Measurements from ENCODE around the gene NHP2. TPM values are rescaled to one million over a fixed set of nuclear protein-coding genes. Genes with fewer than 3 reads are reported as not detected.
"Not testable (repeated sequence)": the region's sequence is repeated elsewhere in the genome, so short reads cannot be mapped to it uniquely, and the experiment has no call there.

NHP2 gene
- total RNA-seq, 3 donors from 2014 or later (not counting 1 experiment from before 2014, with no cell fraction given), result 39.2 to 43.5 (median 40.2) TPM

DNA sequence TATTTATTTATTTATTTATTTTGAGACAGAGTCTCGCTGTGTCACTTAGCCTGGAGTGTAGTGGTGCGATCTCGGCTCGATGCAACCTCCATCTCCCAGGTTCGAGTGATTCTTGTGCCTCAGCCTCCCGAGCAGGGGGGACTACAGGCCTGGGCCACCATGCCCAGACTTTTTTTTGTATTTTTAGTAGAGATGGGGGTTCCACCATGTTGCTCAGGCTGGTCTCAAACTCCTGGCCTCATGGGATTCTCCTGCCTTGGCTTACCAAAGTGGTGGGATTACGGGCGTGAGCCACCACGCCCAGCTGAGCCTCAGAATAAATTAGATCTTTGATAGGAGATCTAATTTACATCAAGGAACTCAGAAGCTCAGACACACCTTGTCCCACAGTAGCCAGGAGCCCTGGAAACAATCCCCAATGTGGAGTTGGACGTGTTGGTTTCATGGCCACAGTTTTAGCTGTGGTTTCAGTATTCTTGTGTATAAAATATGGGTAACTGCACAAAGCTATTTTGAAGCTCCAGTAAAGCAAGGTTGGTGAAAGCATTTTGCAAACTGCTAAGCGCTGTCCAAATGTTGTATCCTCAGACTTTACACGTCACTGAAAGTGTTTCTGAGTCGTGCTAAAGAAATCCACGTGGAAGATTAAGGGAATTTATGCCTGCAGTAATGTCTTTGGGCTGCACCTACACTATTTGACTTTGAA, 47.7 kb upstream of the NHP2 start:
- peaks cover 2% of the 10 kb centered on the region for H3K36me3 ChIP-seq (ENCODE audit: control insufficient read depth, insufficient read depth, low read length)
- Mint-ChIP-seq H3K4me1 (peaks cover 18 to 22% of the 10 kb centered on the region in 2 donors), H3K4me3 (no peak overlapping the region), H3K36me3 (no peaks in the 10 kb centered on the region), H3K9me3 (no peaks in the 10 kb centered on the region), H3K27ac (no peak overlapping the region), H3K27me3 (ENCODE audit: low read depth in 2 of 2) (no peaks in the 10 kb centered on the region)
- DNase-seq, result no peak
- TF ChIP-seq, protein P1, sequence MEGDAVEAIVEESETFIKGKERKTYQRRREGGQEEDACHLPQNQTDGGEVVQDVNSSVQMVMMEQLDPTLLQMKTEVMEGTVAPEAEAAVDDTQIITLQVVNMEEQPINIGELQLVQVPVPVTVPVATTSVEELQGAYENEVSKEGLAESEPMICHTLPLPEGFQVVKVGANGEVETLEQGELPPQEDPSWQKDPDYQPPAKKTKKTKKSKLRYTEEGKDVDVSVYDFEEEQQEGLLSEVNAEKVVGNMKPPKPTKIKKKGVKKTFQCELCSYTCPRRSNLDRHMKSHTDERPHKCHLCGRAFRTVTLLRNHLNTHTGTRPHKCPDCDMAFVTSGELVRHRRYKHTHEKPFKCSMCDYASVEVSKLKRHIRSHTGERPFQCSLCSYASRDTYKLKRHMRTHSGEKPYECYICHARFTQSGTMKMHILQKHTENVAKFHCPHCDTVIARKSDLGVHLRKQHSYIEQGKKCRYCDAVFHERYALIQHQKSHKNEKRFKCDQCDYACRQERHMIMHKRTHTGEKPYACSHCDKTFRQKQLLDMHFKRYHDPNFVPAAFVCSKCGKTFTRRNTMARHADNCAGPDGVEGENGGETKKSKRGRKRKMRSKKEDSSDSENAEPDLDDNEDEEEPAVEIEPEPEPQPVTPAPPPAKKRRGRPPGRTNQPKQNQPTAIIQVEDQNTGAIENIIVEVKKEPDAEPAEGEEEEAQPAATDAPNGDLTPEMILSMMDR (IDR thresholded peaks at IDR 0.05), result no peak
- 87% methylated on average over 11 of the region's 14 CpGs for WGBS (ENCODE audit: insufficient coverage)
- no peaks in the 10 kb centered on the region for H3K27me3 ChIP-seq (ENCODE audit: control insufficient read depth, insufficient read depth, low read length)
- no peak overlapping the region for H3K4me3 ChIP-seq (ENCODE audit: low read length)
- H3K27ac ChIP-seq (ENCODE audit: low read length), result no peak overlapping the region
- peaks cover 16% of the 10 kb centered on the region for H3K4me1 ChIP-seq (ENCODE audit: control insufficient read depth, insufficient read depth, low read length)
- H3K9me3 ChIP-seq (ENCODE audit: control insufficient read depth, insufficient read depth, low read length), result no peaks in the 10 kb centered on the region
- no peak for ATAC-seq
- intact Hi-C loops (cut with micrococcal nuclease), result no loop called here

DNA sequence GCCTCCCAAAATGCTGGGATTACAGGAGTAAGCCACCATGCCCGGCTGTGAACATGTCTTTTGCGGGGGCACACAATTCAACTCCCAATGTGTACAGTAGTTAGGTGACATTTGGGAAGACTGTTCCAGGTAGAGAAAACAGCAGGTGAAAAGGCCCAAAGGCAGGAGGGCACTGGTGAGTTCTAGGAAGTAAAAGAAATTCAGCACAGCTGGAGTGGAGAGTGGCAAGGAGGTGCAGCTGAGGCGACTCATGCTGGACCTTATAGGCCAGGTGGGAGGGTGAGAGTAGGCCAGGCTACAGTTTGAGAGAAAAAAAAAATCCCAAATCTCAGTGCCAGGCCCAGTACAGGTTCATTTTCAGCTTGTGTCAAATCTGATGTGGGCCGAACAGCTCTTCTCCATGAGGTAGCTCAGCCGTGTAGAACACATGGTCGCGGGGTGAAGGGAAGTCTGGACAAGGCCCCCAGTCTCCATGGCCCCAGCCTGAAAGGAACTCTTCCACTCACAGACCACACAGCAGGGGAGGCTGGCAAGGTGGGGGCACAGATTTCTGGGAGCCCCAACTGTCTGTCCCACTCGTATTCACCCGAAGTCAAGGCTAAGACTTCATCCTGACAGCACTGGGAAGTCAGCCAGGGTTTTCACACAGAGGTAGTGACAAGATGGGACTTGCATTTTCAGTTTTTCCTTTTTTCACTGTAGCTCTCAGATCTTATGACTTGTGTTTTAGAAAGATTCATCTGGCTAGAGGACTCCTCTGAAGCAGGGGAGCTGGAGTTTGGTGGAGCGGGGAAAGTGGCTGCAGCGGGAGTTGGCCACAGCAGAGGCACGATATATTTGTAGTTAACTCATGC, 46.1 kb upstream of the NHP2 start:
- TF ChIP-seq, protein P1 (IDR thresholded peaks at IDR 0.05), result no peak
- Histone ChIP-seq H3K4me1 (ENCODE audit: control insufficient read depth, insufficient read depth, low read length) (peaks cover 6% of the 10 kb centered on the region), H3K4me3 (ENCODE audit: low read length) (no peak overlapping the region), H3K27ac (ENCODE audit: low read length) (no peak overlapping the region), H3K36me3 (ENCODE audit: control insufficient read depth, insufficient read depth, low read length) (no peaks in the 10 kb centered on the region), H3K9me3 (ENCODE audit: control insufficient read depth, insufficient read depth, low read length) (no peaks in the 10 kb centered on the region), H3K27me3 (ENCODE audit: control insufficient read depth, insufficient read depth, low read length) (no peaks in the 10 kb centered on the region)
- Mint-ChIP-seq H3K4me1 (peaks cover 17 to 23% of the 10 kb centered on the region in 2 donors), H3K36me3 (no peaks in the 10 kb centered on the region), H3K27me3 (ENCODE audit: low read depth in 2 of 2) (no peaks in the 10 kb centered on the region), H3K27ac (no peak overlapping the region), H3K9me3 (no peaks in the 10 kb centered on the region), H3K4me3 (no peak overlapping the region)
- DNase-seq, result no peak
- no peak for ATAC-seq
- WGBS (ENCODE audit: insufficient coverage), result 82% methylated on average over 12 of the region's 12 CpGs
- intact Hi-C loops (cut with micrococcal nuclease), result no loop called here

DNA sequence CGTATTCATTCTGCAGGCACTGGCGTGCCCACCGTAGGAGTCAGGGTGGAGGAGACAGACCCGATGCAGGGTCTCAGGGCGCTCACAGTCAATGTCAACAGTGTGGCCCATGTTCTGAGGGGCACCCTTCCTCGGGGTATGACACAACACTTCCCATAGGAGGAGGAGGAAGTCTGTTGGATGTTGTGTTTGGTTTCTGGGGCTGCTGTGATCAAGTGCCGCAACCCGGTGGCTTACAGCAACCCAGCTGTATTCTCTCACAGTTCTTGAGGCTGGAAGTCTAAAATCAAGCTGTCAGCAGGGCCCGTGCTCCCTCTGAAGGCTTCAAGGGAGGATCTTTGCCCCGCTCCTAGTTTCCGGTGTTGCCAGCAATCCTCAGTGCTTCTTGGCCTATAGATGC, 45.0 kb upstream of the NHP2 start:
- Histone ChIP-seq H3K9me3 (ENCODE audit: control insufficient read depth, insufficient read depth, low read length) (no peaks in the 10 kb centered on the region), H3K27me3 (ENCODE audit: control insufficient read depth, insufficient read depth, low read length) (no peaks in the 10 kb centered on the region), H3K27ac (ENCODE audit: low read length) (no peak overlapping the region), H3K4me1 (ENCODE audit: control insufficient read depth, insufficient read depth, low read length) (peaks cover 14% of the 10 kb centered on the region), H3K4me3 (ENCODE audit: low read length) (no peak overlapping the region), H3K36me3 (ENCODE audit: control insufficient read depth, insufficient read depth, low read length) (no peaks in the 10 kb centered on the region)
- no peaks in the 10 kb centered on the region for H3K36me3 Mint-ChIP-seq
- no peak overlapping the region for H3K27ac Mint-ChIP-seq
- H3K27me3 Mint-ChIP-seq (ENCODE audit: low read depth in 2 of 2), result no peaks in the 10 kb centered on the region
- 79% methylated on average over 10 of the region's 11 CpGs for WGBS (ENCODE audit: insufficient coverage)
- TF ChIP-seq, protein P1 (IDR thresholded peaks at IDR 0.05), result no peak
- H3K4me3 Mint-ChIP-seq, result no peak overlapping the region
- no peak for ATAC-seq
- DNase-seq, result no peak
- H3K4me1 Mint-ChIP-seq, result peaks cover 21 to 29% of the 10 kb centered on the region in 2 donors
- no peaks in the 10 kb centered on the region for H3K9me3 Mint-ChIP-seq
- intact Hi-C loops (cut with micrococcal nuclease), result no loop called here

DNA sequence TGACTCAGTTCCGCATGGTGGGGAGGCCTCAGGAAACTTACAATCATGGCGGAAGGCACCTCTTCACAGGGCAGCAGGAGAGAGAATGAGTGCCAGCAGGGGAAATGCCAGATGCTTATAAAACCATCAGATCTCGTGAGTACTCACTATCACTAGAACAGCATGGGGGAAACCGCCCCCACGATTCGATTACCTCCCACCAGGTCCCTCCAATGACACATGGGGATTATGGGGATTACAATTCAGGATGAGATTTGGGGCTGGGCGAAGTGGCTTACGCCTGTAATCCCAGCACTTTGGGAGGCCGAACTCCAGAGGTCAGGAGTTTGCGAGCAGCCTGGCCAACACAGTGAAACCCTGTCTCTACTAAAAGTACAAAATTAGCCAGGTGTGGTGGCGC, 44.5 kb upstream of the NHP2 start:
- ATAC-seq; H3K9me3 ChIP-seq (ENCODE audit: control insufficient read depth, insufficient read depth, low read length); intact Hi-C loops (cut with micrococcal nuclease); H3K36me3 ChIP-seq (ENCODE audit: control insufficient read depth, insufficient read depth, low read length); H3K27me3 Mint-ChIP-seq (ENCODE audit: low read depth in 2 of 2); H3K27ac ChIP-seq (ENCODE audit: low read length); H3K4me3 ChIP-seq (ENCODE audit: low read length); H3K9me3 Mint-ChIP-seq; H3K27ac Mint-ChIP-seq; H3K4me3 Mint-ChIP-seq; DNase-seq; H3K36me3 Mint-ChIP-seq; H3K27me3 ChIP-seq (ENCODE audit: control insufficient read depth, insufficient read depth, low read length): not testable (repeated sequence)
- H3K4me1 Mint-ChIP-seq, result peaks cover 27 to 35% of the 10 kb centered on the region in 2 donors
- WGBS (ENCODE audit: insufficient coverage), result 95% methylated on average over 7 of the region's 11 CpGs
- H3K4me1 ChIP-seq (ENCODE audit: control insufficient read depth, insufficient read depth, low read length), result peaks cover 18% of the 10 kb centered on the region
